GM12864 (cell line): ENCODE measurements around the gene ATP8B3.
"Not testable (repeated sequence)": the region's sequence is repeated elsewhere in the genome, so short reads cannot be mapped to it uniquely, and the experiment has no call there.

ENCODE experiments used
- DNase-seq: peaks from one replicate; pipeline ENCODE4 v3.0.0-alpha.2; 2011; ENCODE audit warnings: low read depth
- H3K4me3 ChIP-seq: 2 replicates; pipeline ENCODE4 v1.5.1; 2011; ENCODE audit warnings: mild to moderate bottlenecking, low read depth, low read length, control low read depth
- TF ChIP-seq, protein P1 (sequence below): IDR thresholded peaks from 2 replicates; pipeline ENCODE4 v1.5.1; 2011; ENCODE audit warnings: low read depth, mild to moderate bottlenecking, moderate library complexity, low read length, control low read depth, inconsistent platforms; ENCODE audit errors: missing control alignments

ATP8B3 gene

GRCh38 chr19:1804858-1805257, 7.2 kb downstream of the ATP8B3 start:
- no peak overlapping the region for H3K4me3 ChIP-seq
- DNase-seq: no peak
- TF ChIP-seq, protein P1, sequence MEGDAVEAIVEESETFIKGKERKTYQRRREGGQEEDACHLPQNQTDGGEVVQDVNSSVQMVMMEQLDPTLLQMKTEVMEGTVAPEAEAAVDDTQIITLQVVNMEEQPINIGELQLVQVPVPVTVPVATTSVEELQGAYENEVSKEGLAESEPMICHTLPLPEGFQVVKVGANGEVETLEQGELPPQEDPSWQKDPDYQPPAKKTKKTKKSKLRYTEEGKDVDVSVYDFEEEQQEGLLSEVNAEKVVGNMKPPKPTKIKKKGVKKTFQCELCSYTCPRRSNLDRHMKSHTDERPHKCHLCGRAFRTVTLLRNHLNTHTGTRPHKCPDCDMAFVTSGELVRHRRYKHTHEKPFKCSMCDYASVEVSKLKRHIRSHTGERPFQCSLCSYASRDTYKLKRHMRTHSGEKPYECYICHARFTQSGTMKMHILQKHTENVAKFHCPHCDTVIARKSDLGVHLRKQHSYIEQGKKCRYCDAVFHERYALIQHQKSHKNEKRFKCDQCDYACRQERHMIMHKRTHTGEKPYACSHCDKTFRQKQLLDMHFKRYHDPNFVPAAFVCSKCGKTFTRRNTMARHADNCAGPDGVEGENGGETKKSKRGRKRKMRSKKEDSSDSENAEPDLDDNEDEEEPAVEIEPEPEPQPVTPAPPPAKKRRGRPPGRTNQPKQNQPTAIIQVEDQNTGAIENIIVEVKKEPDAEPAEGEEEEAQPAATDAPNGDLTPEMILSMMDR: no peak

DNA sequence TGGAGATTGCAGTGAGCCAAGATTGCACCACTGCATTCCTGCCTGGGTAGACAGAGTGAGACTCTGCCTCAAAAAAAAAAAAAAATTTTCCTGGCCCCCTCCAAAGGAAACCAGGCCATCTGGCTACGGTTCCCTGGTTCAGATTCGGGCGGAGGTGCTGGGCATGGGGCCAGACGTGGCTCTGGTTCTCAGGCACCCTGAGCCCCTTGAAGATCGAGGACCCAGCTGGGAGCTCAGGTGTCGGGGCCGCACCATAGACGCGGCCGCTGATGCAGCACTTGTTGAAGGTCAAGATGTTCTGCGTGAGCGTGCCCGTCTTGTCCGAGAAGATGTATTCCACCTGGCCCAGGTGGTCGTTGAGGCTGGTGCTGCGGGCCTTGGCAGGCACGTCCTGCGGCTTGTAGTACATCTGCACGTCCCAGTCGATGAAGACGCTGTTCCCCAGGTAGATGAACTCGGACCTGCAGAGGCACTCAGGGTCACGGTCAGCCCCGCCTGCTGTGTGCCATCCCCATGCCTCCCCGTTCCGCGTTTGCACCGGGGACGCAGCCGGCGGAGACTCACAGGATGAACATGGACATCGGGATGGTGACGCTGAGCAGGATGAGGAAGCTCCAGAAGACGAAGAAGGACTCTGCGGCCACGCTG, 12.3 kb downstream of the ATP8B3 start:
- TF ChIP-seq, protein P1: no peak
- H3K4me3 ChIP-seq: no peak overlapping the region
- DNase-seq: no peak

GRCh38 chr19:1797313-1797712, 14.8 kb downstream of the ATP8B3 start:
- not testable (repeated sequence) for H3K4me3 ChIP-seq, DNase-seq

DNA sequence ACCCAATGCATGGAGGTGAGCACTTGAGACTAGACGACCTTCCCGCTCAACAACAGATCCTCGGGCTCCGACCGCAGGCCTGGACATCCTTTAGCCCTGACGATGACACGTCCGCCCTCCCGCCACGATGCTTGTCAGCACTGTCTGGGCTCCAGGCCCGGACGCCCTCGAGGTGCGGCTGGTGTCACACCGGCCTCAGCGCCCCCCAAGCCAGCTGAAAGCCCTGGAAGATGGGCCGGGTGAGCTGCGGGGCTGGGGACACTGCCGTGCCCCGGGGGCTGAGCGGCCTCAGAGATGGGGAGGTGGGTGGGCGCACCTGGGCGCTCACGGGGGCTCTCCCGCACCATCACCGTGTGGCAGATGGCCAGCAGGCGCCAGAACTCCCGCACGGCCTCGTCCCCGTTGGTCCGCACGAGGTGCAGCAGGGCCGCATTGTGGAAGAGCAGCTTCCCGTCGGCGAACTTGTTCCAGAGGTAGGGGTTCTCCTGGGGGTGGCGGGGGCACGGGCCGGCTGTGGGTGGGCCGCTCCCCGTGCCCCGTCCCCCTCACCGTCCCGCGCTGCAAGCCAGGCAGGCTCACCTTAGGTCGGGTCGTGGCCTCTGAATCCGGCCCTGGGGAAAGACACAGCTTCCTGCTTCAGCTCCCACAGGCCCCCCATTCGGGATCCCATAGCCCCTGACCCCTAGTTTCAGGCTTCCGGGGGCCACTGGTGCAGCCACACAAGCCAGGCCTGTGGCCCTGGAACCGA, 15.5 kb downstream of the ATP8B3 start:
- no peak for DNase-seq
- no peak overlapping the region for H3K4me3 ChIP-seq
- TF ChIP-seq, protein P1: no peak

GRCh38 chr19:1794424-1795172, 17.5 kb downstream of the ATP8B3 start:
- no peak for DNase-seq
- H3K4me3 ChIP-seq: no peak overlapping the region
- TF ChIP-seq, protein P1: no peak

DNA sequence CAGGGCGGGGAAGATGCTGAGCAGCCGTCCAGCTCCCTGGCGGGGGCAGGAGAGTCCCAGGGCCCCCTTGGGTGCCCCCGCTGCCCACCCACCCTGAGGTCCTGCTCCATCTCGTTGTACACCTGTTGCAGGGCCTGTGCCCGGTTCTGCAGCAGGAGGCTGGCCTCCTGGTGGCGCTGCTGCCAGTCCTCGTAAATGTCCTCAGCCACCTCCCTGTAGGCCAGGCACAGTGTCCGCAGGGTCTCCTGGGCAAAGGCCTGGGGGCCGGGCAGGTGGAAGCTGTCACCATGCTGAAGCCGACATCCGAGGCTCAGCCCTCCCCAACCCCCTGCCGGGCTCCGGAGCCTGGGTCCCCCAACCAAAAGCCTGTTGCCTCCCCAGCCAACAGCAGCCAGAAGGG, 20.2 kb downstream of the ATP8B3 start:
- DNase-seq: no peak
- TF ChIP-seq, protein P1: no peak
- no peak overlapping the region for H3K4me3 ChIP-seq

DNA sequence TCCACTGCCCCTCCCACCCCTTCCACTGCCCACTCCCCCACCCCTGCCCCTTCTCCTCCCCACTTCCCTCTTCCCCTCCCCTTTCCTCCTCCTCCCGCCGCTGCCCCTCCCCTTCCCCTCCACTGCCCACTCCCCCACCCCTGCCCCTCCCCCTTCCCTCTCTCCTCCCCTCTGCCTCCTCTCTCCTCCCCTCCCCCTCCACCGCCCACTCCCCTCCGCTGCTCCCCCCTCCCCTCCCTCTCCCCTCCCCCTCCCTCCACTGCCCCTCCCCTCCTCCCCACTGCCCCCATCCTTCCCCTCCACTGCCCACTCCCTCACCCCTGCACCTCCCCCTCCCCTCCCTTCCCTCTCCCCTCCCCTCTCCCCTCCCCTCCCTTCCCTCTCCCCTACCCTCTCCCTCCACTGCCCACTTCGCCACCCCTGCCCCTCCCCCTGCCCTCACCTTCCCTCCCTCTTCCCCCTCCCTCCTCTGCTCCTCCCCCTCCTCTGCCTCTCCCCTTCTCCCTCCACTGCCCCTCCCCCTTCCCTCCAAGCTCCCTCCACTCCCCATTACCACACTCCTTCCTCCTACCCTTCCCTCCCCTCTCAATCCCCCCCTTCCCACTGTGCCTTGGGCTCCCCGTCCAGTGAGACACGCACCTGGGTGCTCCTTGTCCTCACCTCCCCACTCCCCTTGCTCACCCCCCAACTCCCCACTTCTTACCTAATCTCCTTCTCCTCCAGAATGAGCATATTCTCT, 21.9 kb downstream of the ATP8B3 start:
- no peak for DNase-seq
- TF ChIP-seq, protein P1: no peak
- no peak overlapping the region for H3K4me3 ChIP-seq
